HG03460 (cell line): ENCODE results near the gene AGBL1.

ENCODE experiments used
- ATAC-seq: cut with Tn5 transposase; IDR thresholded peaks from one replicate; pipeline ENCODE4 v1.9.1; 2021; ENCODE audit not compliant: unreplicated experiment

Gene AGBL1

GRCh38 chr15:86772369-86773059, 692.8 kb downstream of the AGBL1 start:
- no peak for ATAC-seq

DNA sequence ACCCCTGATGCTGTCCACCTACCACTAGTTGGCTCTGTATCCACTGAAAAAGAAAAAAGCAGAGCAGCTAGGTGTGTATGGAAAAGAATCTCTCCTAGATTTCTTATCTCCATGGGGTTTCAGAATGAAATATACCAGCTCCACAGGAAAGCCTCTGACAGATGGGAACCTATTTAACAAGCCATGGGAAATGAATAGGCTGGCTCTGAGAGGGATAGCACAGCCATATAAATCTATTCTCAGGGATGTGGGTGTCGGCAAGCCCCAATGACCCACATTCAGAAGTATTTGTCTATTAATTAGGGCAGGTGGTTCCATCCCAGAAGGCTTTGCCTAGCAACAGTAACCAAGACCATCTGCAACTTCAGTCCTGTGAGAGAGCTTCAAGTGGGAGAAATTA, 694.1 kb downstream of the AGBL1 start:
- ATAC-seq = no peak

GRCh38 chr15:86776145-86776544, 696.5 kb downstream of the AGBL1 start:
- no peak for ATAC-seq

DNA sequence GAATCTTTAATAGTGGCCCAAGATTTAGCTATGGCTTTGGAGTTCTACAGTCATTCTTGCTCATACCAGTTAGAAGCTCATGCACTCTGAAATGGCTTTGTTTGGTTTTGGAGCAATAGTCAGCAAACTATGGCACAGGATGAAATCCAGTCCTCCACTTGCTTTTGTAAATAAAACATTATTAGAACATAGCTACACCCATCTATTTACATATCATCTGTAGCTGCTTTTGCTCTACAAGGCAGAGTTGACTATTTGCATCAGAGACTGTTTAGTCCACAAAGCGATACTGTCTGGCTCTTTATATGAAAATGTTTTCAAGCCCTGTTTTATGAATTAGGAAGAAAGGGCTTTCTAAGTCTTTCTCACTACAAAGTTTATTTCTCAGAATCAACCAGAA, 716.9 kb downstream of the AGBL1 start:
- ATAC-seq = no peak

GRCh38 chr15:86797135-86797534, 717.5 kb downstream of the AGBL1 start:
- ATAC-seq = no peak

GRCh38 chr15:86799226-86799625, 719.6 kb downstream of the AGBL1 start:
- no peak for ATAC-seq

- no peak for ATAC-seq
Measured at GRCh38 chr15:86802244-86802643, 722.6 kb downstream of the AGBL1 start.

DNA sequence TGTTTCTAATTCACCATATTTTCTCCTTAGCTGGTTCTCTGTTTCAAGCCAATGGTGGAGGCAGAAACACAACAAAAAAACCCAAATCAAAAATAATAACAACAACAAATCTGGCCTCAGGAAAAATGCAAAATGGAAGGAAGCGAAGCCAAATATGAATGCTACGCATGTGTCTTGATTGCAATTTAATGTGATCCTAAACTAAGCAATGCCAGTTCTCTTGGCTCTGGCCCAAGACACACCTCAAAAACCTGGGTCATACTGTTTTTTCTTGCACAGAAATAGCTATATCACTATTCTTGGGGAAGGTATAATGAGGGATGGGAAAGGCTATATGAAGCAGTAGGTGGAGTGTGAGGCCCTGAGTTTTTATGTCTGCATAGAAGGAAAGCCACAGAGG, 724.7 kb downstream of the AGBL1 start:
- ATAC-seq = no peak

DNA sequence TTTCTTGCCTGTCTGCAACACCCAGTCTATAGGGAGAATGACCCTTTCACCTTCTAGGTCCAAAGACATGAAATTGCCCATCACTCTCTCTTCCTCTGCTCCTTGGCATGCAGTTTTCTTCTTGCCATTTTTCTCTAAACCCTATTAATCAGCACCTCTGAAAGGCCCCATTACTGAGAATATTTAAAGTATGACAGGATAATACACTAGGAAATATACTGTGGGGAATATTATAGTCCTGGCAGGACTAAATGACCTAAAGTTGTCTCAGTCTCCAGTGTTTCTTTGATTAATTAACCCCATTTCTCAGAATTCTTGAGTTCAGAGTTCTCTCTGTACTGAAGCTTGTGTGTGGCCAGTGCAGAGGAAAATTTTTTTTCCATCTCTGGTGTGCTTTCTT, 730.7 kb downstream of the AGBL1 start:
- ATAC-seq = no peak

DNA sequence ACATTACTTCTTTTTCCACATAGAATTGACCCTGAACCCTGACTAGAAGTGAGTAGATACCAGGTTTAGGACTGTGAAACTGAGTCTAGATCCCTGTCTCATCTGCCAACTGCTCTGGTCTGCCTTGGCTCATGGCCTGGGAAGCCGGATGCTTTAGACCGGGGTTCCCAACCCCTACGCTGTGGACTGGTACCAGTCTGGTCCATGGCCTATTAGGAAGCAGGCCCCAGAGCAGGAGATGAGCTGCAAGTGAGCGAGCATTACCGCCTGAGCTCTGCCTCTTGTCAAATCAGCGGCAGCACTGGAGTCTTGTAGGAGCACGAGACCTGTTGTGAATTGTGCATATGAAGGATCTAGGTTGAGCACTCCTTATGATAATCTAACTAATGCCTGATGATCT, 734.2 kb downstream of the AGBL1 start:
- no peak for ATAC-seq

DNA sequence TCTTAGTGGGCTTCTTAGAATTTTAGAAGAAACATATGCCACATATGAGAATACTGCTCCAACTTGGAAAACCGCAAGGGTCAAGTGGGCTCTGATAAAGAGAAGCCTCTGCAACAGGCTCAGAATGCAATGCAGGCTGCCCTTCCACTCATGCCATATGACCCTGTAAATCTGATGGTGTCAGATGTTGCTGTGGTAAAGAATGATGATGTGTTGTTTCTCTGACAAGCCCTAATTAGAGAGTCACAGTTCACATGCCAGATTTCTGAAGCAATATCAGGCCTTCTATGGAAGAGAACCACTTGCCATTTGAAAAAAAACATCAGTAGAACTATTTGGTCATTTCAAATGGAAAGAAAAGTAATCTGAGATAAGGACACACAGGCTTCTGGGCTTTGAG, 749.6 kb downstream of the AGBL1 start:
- no peak for ATAC-seq

- ATAC-seq = no peak
Measured at GRCh38 chr15:86830304-86830703, 750.6 kb downstream of the AGBL1 start.

DNA sequence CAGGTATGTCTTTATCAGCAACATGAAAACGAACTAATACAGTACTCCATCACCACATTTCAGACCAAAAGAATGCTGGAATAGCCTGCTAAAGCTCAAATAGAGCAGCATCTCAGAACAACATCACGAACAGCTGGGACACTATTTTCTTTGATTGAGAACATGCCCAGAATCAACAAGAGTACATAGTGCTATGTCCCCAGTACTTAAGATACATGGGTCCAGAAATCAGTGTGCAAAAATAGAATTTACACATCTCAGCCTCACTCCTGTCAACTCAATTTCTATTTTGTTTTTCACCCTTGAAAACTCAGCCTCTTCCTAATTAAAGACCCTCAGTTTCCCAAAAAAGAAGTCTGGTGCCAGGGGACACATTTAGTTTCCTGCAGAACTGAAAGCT, 753.9 kb downstream of the AGBL1 start:
- ATAC-seq = no peak

DNA sequence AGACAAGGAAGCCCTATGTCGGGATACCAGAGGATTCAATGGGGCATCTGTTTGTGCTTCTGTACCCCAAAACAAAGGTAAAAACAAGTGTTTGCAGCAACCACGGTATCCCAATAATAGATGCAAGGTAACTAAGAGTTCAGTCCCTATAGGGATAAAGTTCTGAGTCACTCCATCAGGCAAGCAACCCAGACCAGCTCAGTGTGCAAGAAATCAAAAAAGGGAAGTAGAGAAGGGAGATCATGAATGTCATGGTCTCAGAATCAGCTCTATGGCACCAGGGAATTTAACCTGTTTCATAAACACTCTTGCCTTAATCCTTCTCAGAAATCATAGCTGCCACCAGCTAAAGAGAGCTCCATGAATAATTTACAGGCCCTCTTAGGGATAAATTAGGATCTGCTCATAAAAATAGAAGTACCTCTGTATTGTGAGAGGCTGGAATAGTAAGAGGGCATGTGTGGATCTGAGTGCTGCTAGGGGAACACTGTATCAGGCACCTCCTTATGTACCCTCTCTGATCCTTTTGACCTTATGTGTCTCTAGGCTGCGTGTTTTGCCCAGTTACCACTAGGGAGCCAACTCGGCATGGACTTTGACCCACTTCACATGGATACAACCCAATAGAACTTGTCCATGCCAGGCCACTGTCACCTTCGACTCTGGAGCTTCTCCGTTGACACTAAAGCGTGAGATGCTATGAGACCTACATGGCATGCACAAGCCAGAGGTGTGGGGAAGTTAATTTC, 754.6 kb downstream of the AGBL1 start:
- no peak for ATAC-seq

DNA sequence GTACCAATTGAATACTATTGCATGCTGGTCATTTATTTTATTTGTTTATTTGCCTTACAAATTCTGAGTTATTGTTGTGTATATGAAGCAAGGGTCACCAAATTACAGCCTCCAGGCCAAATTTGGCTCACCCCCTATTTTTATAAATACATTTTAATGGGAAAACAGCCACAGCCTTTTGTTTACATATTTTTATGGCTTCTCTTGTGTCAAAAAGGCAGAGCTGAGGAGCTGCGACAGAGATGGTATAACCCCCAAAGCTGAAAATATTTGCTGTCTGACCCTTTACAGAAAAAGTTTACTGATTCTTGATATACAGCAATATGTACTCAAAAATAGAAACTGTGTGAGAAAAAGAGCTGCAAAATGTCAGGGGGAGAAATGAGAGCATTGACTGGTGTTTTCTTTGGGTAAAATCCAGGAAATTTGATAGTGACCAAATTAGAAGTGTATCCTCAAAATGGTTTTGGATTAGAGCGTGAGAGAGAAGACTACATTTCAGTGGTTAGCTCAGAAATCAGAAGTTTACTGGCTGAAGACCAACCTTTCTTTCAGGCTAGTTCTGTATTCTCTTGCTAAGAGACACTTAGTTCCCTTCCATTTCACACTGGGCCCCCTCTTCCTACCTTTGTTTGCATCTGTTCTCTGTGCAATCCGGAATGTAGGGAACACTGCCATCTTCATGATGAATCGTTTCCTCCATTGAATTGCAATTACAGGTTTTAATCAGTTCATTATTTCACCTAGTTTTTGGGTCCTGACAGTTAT, 757.8 kb downstream of the AGBL1 start:
- no peak for ATAC-seq

GRCh38 chr15:86839502-86839901, 759.8 kb downstream of the AGBL1 start:
- ATAC-seq = no peak

- ATAC-seq = no peak
Measured at GRCh38 chr15:86840996-86841395, 761.3 kb downstream of the AGBL1 start.

- no peak for ATAC-seq
Measured at GRCh38 chr15:86842199-86842598, 762.5 kb downstream of the AGBL1 start.

- ATAC-seq = no peak
Measured at GRCh38 chr15:86846036-86846435, 766.4 kb downstream of the AGBL1 start.

GRCh38 chr15:86849136-86849535, 769.5 kb downstream of the AGBL1 start:
- ATAC-seq = no peak

DNA sequence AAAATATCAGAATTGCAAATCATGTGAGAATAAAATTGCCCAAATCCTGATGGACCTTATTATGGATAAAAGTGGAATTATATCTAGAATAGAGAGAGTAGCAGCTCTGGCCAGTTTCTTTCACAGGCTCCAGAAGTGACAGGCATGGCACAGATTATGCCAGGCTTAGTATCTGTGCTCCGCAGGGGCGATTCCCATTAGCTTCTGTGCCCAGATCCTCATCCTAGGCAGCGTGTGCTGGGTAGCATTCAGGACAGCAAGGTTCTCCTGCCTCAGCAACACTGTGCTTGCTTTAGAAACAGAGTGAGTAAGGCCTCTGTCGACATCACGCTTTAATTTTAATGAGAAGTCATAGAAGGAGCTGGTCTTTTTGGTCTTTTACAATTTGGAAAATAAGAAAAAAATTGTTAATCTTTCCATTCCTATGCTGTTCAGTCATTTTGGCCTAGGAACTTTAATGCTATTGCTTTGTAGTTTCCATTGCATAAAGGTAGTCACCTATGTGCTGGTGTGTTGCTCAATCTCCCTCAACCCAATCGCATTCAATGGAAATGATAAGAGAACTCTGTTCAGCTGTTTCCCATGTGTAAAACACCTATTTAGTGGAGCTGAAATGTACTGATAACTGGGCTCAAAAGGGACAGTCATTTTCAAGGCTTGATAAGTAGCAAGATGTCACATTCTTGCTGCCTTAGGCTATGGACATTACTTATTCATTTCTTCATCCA, 770.1 kb downstream of the AGBL1 start:
- ATAC-seq = no peak
